NAMALWA (cell line): ENCODE measurements around the gene CC2D2B.

Source experiments
- DNase-seq: peaks from one replicate; pipeline ENCODE4 v3.0.0-alpha.2; 2015; ENCODE audit warnings: low spot score

Gene CC2D2B

GRCh38 chr10:96075977-96076376 is 168.2 kb downstream of the CC2D2B start:
- DNase-seq: no peak

- no peak for DNase-seq
These were observed 169.4 kb downstream of the CC2D2B start for GRCh38 chr10:96077156-96077555.

DNA sequence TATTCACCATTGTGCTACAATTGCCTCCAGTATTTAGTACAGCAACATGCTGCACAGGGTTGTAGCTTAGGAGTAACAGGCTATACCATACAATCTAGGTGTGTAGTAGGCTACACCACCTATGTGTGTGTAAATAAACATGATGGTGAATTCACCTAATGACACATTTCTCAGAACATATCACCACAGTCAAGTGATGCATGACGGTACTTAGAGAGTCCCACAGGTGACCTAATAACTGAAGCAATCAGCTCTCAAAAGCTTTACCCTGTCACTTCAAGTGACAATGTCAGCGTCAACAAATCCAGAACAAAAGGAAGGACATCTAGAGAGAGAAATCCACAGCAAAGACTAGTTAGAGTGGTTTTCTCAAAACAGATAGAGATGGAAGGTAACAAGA is 174.4 kb downstream of the CC2D2B start:
- no peak for DNase-seq
